Endothelial cell (in vitro differentiated cells): ENCODE measurements around the gene TMEM52. TPM values are rescaled to one million over a fixed set of nuclear protein-coding genes. Genes with fewer than 3 reads are reported as not detected.

ENCODE experiments used
- DNase-seq: peaks from one replicate; pipeline ENCODE4 v3.0.0; 2021; ENCODE audit warnings: low spot score
- H3K27ac Mint-ChIP-seq: one replicate; pipeline ENCODE4 v1.8.0; 2021; ENCODE audit warnings: mixed read lengths, inconsistent platforms; ENCODE audit not compliant: unreplicated experiment
- H3K27me3 Mint-ChIP-seq: one replicate; pipeline ENCODE4 v1.8.0; 2021; ENCODE audit warnings: mild to moderate bottlenecking, moderate library complexity, mixed read lengths, inconsistent platforms; ENCODE audit not compliant: unreplicated experiment
- H3K36me3 Mint-ChIP-seq: one replicate; pipeline ENCODE4 v1.8.0; 2021; ENCODE audit warnings: mild to moderate bottlenecking, low read depth, mixed read lengths, inconsistent platforms; ENCODE audit not compliant: unreplicated experiment
- H3K4me1 Mint-ChIP-seq: one replicate; pipeline ENCODE4 v1.8.0; 2021; ENCODE audit warnings: mild to moderate bottlenecking, mixed read lengths, inconsistent platforms; ENCODE audit not compliant: unreplicated experiment
- H3K4me3 Mint-ChIP-seq: one replicate; pipeline ENCODE4 v1.8.0; 2021; ENCODE audit warnings: mild to moderate bottlenecking, mixed read lengths, inconsistent platforms; ENCODE audit not compliant: unreplicated experiment
- H3K9me3 Mint-ChIP-seq: one replicate; pipeline ENCODE4 v1.8.0; 2021; ENCODE audit warnings: mixed read lengths, inconsistent platforms; ENCODE audit not compliant: unreplicated experiment
- CTCF ChIP-seq: fragments of 200-600 bp; sonication (generic); IDR thresholded peaks from one replicate; pipeline ENCODE4 v1.5.0; 2021; ENCODE audit warnings: antibody characterized with exemption; ENCODE audit not compliant: unreplicated experiment
- total RNA-seq: library from RNA; stranded (reverse); fragmentation: NEBNext Ultra II Directional; extraction: Animal tissue kit (Norgen Biotek cat#: 25700); gene quantifications from one replicate; pipeline ENCODE4 v1.2.1, GENCODE V29; 2021; ENCODE audit not compliant: unreplicated experiment

Gene TMEM52
- total RNA-seq, 1 donor from 2014 or later = 0.92 TPM

GRCh38 chr1:1893997-1894353 is 25.1 kb downstream of the TMEM52 start:
- H3K4me3 Mint-ChIP-seq = no peak overlapping the region
- no peak for DNase-seq
- H3K9me3 Mint-ChIP-seq = no peaks in the 10 kb centered on the region
- peaks cover 20% of the 10 kb centered on the region for H3K4me1 Mint-ChIP-seq
- peaks cover 22% of the 10 kb centered on the region for H3K27me3 Mint-ChIP-seq
- H3K27ac Mint-ChIP-seq = no peak overlapping the region
- TF ChIP-seq CTCF = no peak
- peaks cover 4% of the 10 kb centered on the region for H3K36me3 Mint-ChIP-seq

- H3K27me3 Mint-ChIP-seq = peaks cover 24% of the 10 kb centered on the region
- H3K9me3 Mint-ChIP-seq = no peaks in the 10 kb centered on the region
- no peak overlapping the region for H3K4me3 Mint-ChIP-seq
- H3K4me1 Mint-ChIP-seq = peaks cover 24% of the 10 kb centered on the region
- peaks cover 6% of the 10 kb centered on the region for H3K36me3 Mint-ChIP-seq
- no peak for DNase-seq
- no peak for TF ChIP-seq CTCF
- H3K27ac Mint-ChIP-seq = no peak overlapping the region
Observed at GRCh38 chr1:1893291-1893985, 25.6 kb downstream of the TMEM52 start.

- Mint-ChIP-seq H3K4me3 (peak overlapping the region; percentile 94), H3K27me3 (peaks cover 24% of the 10 kb centered on the region), H3K4me1 (peaks cover 29% of the 10 kb centered on the region), H3K9me3 (no peaks in the 10 kb centered on the region), H3K27ac (peak overlapping the region; percentile 90), H3K36me3 (peaks cover 6% of the 10 kb centered on the region)
- DNase-seq = no peak
- no peak for TF ChIP-seq CTCF
Observed at GRCh38 chr1:1892763-1893120, 26.3 kb downstream of the TMEM52 start.

GRCh38 chr1:1892079-1892762 is 26.9 kb downstream of the TMEM52 start:
- no peaks in the 10 kb centered on the region for H3K9me3 Mint-ChIP-seq
- H3K27me3 Mint-ChIP-seq = peaks cover 24% of the 10 kb centered on the region
- no peak for DNase-seq
- peaks cover 30% of the 10 kb centered on the region for H3K4me1 Mint-ChIP-seq
- H3K4me3 Mint-ChIP-seq = peak overlapping the region; percentile 94
- H3K36me3 Mint-ChIP-seq = peaks cover 6% of the 10 kb centered on the region
- no peak for TF ChIP-seq CTCF
- H3K27ac Mint-ChIP-seq = peak overlapping the region; percentile 90
